VCaP (cell line): ENCODE measurements around the gene TXNL4A.

Experiments used
- H3K27ac ChIP-seq: fragments of 450-650 bp; 2 replicates; pipeline ENCODE4 v1.5.1; 2017
- CTCF ChIP-seq: fragments of 450-650 bp; conservative IDR thresholded peaks from 2 replicates; pipeline ENCODE4 v1.5.1; 2017; ENCODE audit warnings: mild to moderate bottlenecking, moderate library complexity

The TXNL4A gene

GRCh38 chr18:79979843-79980242, 8.5 kb downstream of the TXNL4A start:
- no peak for TF ChIP-seq CTCF
- H3K27ac ChIP-seq = peak overlapping the region; percentile 30; the same call in 1 of the 2 replicates

GRCh38 chr18:79975985-79976680, 12.2 kb downstream of the TXNL4A start:
- peak overlapping the region; percentile 7; the same call in 1 of the 2 replicates for H3K27ac ChIP-seq
- TF ChIP-seq CTCF = no peak

GRCh38 chr18:79975043-79975442, 13.3 kb downstream of the TXNL4A start:
- no peak for TF ChIP-seq CTCF
- no peak overlapping the region for H3K27ac ChIP-seq

GRCh38 chr18:79974025-79974654, 14.2 kb downstream of the TXNL4A start:
- TF ChIP-seq CTCF = no peak

GRCh38 chr18:79973517-79973916, 14.8 kb downstream of the TXNL4A start:
- H3K27ac ChIP-seq = peak overlapping the region; percentile 64
- no peak for TF ChIP-seq CTCF

More at GRCh38 chr18:79974025-79974654, 14.2 kb downstream of the TXNL4A start:
- H3K27ac ChIP-seq = peak overlapping the region; percentile 64

GRCh38 chr18:79972720-79973119, 15.6 kb downstream of the TXNL4A start:
- no peak for TF ChIP-seq CTCF
- H3K27ac ChIP-seq = peak overlapping the region; percentile 64

GRCh38 chr18:79971986-79972385, 16.4 kb downstream of the TXNL4A start:
- peak overlapping the region; percentile 64; the same call in 1 of the 2 replicates for H3K27ac ChIP-seq
- TF ChIP-seq CTCF = no peak
